Measurements from ENCODE around the gene BPIFA1.

The BPIFA1 gene

GRCh38 chr20:33279261-33279910 is 43.6 kb downstream of the BPIFA1 start:
- no peak for DNase-seq

DNA sequence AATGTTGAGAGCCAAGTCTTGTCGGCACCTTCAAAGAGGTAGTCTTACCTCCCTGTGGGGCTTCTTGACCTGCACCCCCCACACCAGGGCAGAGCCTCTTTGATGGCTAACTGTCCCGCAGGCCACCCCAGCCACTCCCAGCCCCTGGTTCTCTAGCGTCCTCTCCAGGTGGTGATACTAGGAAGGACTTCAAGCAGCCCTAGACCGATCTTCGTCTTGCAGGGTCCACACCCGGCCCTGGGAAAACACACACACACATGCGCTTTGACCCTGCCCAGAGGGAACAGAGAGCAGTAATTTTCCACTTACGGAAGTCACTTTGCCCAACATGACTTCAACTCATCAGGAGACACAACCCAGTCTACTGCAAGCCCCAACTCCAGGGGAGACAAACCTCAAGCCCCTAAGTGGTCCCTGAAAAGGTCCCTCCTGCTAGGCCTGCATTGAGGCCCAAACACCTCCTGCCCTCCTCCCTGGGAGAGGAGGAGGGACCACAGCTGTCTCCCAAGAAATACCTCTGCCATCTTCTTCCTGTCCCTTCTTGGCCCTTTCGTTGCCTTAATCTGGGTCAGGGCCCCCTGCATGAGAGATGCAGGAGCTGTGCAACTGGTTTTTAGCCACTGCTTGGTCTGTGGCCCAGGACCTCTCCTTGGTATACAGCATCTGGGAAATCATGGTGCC is 44.3 kb downstream of the BPIFA1 start:
- no peak for DNase-seq

- DNase-seq = no peak
Measured at GRCh38 chr20:33280775-33281174, 45.0 kb downstream of the BPIFA1 start.

GRCh38 chr20:33281550-33282146 is 45.9 kb downstream of the BPIFA1 start:
- DNase-seq = no peak

DNA sequence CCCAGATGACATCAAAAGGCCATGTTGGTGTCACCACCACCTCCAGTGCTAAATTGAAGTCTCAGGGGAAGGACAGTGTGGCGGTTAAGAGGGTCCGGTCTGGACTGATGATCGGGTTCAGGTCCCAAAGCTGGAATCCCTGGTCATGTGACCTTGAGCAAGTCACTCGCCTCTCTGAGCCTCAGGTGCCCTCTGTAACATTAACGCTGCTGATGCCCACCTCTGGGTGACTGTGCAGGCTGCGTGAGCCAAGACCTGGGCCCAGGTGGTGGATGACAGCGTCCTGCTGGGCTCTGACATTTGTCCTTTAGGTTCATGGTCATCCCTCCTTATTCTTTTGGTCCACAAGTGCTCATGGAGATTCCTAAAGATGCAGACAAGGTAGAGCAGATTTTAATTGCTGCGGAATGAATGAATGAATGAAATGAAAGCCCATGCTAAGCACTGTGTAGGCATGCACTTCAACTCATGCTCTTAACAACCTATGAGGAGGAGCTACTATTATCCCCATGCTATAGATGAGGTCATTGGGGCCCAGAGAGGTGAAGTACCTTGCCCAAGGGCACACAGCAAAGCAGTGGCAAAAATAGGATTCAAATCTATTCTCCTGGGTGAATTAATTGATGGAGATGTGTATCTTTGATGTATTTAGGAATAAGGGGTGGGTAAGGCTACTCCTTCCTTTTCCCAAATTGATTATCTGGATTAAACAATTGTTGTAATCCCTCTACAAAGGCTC is 46.6 kb downstream of the BPIFA1 start:
- no peak for DNase-seq

GRCh38 chr20:33282991-33283555 is 47.3 kb downstream of the BPIFA1 start, which contains the start of gene BPIFB1:
Gene BPIFB1, plus strand, starts transcription at chr20:33283214. Its CDS starts 2,860 bp downstream, at chr20:33286074.
- DNase-seq = no peak

DNA sequence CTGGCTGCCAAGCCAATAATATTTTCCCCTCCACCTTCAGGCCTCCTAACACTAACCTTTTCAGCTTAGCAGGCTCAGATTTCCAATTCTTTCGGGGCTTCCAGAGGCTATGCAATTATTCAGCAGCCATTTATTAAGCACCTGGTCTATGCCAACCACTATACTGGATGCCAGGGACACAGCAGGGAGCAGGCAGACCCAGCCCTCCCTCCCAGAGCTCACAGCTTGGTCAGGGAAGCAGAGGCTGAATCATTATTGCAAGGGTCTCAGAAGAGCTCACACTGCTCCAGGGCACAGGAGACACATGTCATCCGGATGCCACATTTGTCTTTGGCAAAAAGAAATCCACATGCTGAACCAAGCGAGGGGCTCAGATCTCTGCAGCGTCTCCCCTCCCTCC is 48.5 kb downstream of the BPIFA1 start:
- DNase-seq = no peak

DNA sequence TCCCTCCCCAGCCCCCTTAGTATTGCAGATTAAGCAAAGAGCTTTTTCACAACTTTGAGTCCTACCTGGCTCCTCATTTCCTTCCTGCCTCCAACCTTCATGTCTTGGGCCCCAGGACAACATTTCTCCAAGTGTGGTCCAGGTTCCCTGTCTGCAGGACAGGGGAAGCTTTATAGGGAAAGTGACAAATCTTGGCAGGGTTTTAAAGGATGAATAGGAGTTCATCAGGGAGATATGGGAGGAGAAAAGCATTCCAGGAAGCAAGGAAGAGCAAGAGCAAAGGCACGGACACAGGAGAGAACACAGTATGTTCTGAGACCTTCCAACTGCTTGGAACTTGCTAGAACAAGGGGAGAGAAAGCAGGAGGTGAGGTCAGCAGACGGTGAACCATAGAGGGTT is 49.1 kb downstream of the BPIFA1 start:
- DNase-seq = no peak

- no peak for DNase-seq
Measured at GRCh38 chr20:33285861-33286495, 50.2 kb downstream of the BPIFA1 start.

DNA sequence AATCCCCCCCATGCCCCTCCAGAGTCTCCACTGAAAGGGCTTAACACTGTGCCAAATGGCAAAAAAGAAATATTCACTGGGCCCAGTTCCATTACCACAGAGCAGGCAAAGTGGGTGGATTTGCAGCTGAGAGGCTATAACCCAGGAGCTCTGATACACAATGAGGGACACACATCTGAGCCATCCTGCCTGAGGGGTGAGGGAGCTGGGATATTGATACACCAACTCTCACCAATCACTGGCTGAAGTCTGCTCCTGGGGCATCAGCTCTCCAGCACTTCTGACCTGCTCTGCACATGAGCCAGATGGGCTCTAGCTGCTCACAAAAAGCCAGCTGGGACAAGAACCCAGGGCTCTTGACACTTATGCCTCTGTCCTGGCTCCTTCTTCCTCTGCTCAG is 52.1 kb downstream of the BPIFA1 start:
- DNase-seq = no peak

DNA sequence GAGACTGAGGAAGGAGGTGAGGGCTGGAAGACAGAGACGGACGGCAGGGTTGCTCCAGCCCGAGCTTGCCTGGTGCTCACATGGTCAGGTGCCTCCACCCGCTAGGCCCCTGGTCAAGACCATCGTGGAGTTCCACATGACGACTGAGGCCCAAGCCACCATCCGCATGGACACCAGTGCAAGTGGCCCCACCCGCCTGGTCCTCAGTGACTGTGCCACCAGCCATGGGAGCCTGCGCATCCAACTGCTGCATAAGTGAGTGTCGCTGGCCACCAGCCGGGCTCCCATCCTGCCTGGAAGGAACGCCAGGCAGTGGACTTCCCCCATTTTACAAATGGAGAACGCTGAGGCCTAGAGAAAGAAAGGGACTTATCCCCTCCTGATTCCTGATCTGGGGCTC is 55.1 kb downstream of the BPIFA1 start:
- no peak for DNase-seq

DNA sequence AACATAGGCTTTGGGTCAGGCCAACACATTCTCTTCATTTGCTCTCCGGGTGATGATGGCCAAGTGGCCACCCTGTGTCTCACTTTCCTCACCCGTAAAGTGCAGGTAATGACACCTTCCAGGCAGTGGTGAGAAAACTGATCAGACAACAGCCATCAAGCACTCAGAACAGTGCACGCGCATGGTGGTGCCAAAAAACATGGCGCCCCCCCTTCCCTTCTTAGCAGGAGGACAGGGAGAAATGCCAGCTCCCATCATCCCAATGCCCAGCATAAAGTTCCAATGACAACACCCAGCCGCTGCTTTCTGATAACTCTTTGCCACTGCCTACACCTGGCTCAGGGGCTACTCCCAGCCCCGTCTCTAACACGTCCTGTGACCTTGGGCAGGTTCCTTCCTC is 55.6 kb downstream of the BPIFA1 start:
- no peak for DNase-seq

DNA sequence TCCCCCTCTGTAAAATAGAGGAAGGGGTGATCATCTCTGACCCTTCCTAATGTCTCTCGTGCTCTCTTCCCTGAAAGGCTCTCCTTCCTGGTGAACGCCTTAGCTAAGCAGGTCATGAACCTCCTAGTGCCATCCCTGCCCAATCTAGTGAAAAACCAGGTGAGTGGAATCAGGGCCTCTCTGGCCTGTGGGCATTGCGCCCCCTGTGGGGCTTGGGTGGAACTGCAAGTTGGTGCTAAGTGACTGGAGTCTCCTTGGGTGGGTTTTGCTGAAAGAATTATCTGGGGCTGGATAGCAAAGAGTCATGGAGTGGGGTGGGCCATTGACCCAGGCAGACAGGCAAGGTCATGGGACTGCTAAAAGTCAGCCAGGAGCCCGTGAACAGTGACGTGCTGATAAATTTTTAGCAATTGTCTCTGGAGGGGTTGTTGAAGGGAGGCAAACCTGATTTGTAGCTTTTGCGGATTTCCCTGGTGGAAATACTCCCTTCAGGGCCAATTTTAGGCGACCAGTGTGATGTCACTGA is 56.1 kb downstream of the BPIFA1 start:
- DNase-seq = peak; percentile 40 to 62

Data from stimulated activated CD4-positive, alpha-beta T cell treated with anti-CD3 and anti-CD28 coated beads, Interleukin-4, amount 100 ng/mL, for 4 hours (primary cell).